DMS79 (cell line): ENCODE data around the gene SVIP.
A peak's percentile ranks its signal among the peaks of the same experiment; 100 is the strongest.

ENCODE experiments used
- DNase-seq: peaks from one replicate; lab custom pipeline; 2025; lab: John Stamatoyannopoulos, UW

SVIP gene

DNA sequence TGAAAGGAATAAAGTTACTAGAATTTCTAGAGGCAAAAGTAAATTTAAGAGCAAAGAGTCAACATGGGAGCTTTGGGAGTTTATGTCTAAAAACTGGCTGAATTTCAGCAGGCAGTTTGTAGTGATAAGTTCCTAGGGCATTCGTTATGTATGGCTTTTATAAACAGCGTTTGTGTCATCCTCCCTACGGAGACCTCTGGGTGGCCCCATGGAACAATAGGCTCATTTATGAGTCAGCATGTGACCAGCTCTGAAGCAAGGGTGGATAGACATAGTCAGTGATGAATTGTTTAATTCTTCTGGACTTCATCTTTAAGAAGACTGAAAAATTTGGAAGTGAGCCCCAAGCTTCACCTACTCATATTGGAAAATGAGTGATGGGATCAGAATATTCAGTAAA lies 37.1 kb downstream of the SVIP start:
- no peak for DNase-seq

DNA sequence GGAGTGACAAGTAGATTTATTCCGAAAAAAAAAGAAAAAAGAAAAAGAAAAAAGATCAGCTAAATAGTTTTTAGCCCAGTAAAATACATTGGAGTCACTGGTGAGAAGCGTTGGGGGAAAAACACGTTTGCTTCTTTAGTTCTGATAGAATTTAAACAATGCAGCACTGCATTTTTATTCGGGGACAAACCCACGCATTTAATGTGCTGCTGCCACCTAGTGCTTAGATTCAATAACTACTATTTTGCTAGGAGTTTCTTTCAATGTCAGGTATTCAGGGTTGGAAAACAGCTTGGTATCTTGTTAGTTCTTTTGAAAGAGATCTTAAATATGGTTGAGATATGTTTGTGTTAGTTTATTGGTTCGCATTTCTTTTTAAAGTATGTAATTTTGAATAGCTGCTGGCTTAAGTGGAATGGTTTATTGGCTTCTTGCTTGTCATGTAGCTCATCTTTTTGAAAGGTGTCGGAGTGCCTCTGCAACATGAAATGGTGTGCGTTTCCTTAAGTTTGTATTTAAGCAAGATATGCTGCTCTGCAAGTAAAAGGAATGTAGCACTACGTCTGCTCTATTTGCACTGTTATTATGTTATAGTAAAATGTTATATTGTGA lies 41.9 kb downstream of the SVIP start:
- DNase-seq, result peak; percentile 50

DNA sequence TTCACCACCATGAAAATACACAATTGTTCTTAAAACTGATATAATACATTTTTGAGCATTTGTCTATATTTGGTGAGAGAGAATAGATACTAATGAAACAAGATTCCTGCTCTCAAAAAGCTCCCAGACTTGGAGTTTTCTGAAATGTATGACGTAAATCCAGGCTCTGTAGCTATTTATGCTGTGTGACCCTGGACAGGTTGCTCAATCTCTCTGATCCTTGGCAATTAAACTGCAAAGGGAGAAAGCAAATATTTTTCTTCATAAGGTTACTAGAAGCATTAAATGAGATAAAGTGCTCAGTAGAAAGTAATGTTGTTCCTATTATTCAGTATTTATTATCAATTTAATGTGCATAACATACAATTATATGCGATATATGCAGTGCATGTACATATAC lies 42.5 kb downstream of the SVIP start:
- no peak for DNase-seq

DNA sequence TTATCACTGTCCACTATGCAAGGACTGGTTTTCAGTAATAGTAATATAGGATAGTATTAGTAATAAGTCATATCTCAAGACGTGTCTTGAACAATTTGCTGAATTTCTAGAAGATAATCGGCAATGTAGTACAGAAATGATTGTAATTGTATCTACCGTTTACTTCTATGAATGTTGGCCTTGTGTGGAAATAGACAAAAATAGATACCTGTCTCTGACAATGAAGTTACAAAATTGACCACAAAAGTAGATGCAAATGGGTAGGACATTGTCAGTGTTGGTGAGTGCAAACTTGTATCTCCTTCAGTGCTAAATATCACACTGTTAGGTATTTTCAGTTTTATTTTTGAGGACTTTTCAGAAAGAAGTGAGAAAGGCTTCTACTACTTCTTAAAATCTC lies 43.1 kb downstream of the SVIP start:
- no peak for DNase-seq

DNA sequence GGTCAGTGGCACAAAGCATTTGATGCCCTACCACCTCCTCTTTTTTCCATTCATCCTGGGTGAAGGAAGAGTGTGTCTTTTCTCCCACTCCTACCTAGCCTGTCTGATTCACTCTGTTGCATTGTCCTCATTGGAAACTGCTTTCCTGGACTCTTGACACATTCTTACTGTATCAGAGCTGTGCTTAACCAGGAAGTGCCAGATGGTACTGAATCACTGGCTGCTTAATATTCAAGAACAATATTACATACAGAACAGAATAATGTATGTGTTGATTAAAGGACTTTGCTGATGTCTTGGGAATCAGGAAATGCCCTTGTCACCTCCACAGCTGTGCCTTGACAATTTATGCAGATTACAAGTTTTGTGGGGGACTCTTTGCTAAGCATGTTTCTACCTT lies 44.4 kb downstream of the SVIP start:
- DNase-seq, result no peak

DNA sequence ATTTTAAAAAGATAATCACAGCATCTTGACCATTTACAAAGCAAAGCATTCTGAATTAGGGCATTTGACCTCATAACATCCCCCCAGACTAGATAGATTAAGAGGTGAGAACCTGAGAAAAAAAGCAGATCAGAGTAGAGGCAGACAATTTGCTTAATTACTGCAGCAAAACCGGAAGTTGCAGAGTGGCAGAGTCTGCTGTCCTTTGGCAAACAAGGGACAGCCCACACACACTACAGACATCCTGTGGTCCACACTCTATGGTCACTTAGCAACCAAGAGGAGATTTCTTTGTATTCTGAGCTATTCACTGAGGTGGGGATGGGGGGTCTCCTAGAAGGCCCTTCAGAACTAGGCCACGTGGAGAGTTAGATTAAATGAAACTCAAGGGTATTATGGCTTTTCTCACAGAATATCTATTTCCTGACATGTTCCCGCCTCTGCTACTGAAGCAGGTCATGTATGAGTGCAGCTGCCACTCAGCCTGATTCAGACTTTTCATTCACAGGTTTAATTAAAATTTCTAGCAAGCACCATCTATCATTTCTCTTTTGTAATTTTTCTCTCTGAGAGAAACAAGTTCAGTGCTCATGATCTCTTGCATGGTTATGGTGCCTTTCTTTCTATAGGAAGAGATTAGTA lies 48.5 kb downstream of the SVIP start:
- DNase-seq, result peak; percentile 21

DNA sequence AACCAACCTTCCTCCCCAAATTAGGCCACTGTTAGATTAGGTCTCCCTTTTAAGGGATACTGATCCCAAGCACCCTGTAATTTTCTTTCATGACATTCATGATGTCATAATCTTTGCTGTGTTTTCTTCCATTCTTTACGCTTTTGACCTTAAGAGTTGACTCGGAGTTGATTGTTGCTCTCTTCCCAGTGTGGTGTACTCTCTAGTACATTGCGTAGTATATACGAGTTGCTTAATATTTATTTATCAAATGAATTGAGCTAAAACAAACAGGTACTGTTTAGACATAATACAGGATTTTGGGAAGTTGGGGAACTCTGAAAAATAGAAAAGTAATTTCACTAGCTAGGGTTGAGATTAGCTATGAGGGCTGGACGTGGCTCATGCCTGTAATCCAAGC lies 49.8 kb downstream of the SVIP start:
- no peak for DNase-seq

DNA sequence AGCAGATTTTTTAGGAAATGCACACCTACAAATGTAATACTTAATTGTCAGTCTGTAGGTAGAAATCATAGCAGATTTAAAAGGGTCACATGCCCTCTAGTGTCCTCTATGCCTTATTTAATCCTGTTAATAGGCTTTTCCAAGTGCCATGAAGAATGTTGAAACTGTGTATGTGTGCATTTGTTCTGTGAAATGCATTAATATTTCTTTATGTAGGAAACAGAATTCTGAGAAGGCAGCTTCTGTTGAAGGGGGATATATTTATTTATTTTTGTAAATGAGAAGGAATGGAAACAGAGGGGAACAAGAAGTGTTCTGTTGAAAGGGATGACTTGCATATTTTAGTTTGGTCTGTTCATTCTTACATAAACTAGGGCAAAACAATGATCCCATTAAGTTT lies 51.0 kb downstream of the SVIP start:
- peak; percentile 29 for DNase-seq

DNA sequence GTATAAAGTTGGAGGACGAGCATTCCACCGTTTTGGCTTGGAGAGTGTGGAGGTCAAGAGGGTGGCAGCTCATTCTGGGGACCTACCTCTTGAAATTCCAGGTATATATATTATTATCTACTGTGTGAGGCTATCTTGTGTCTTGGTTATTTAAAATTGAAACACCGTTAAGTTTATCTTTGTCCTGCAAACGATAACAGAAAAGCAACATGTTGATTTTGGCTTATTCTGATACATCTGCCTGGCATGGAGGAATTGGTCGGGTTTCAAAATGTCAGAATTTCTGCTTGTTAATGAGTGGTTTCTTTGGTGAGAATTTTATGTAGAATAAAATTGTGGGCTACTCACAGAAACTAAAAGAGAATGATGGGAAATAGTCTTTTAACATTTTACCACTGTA lies 54.4 kb downstream of the SVIP start:
- DNase-seq, result no peak

DNA sequence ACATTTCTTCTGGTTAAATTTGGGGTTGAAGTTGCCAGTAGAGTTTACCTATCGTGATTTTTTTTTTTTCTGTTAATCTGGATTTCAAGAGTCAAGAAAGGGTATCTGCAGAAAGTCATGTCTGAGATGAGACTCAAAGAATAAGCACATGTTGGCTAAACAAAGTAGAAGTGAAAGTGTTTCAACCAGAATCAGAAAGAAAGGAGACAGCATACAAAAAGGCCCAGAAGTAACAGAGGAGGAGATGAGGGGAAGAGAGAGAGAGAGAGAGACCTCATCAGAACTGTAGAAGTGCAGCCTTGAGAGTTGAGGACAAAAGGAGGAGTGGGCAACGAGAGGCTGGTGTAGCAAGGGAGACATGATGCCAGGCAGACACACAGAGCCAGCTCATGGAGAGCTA lies 54.9 kb downstream of the SVIP start:
- no peak for DNase-seq

DNA sequence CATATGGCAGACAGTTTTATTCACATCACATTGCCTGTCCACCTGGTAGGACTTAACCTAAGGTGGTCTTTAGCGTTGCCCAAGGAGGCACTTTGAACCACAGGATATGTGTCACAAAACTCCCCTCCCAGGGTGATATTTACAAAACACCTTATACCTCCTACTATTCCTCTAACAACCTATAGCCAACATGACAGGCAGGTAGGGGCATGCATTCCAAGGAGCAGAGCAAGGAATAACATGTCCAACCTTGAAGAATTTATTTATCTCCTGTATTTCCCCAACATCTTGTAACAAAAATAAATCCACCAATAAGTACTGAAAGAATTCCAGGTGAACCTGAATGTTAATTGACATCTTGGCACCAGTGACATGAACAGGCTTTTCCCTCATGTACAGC lies 60.5 kb downstream of the SVIP start:
- DNase-seq, result no peak
